ENCODE measurements around the gene FABP7. TPM values are rescaled to one million over a fixed set of nuclear protein-coding genes. Genes with fewer than 3 reads are reported as not detected.

The FABP7 gene
- total RNA-seq, 2 donors from 2014 or later, result not detected

GRCh38 chr6:122790028-122790422 is 10.5 kb downstream of the FABP7 start:
- intact Hi-C loops (cut with DNase I), result no loop called here
- no peak for DNase-seq (ENCODE audit: low spot score)

- intact Hi-C loops (cut with DNase I), result no loop called here
Observed at GRCh38 chr6:122790423-122791309, 11.2 kb downstream of the FABP7 start.

GRCh38 chr6:122791310-122791679 is 11.8 kb downstream of the FABP7 start:
- intact Hi-C loops (cut with DNase I), result no loop called here

More at GRCh38 chr6:122790423-122791309, 11.2 kb downstream of the FABP7 start:
- no peak for DNase-seq (ENCODE audit: low spot score)

GRCh38 chr6:122792766-122793165 is 13.2 kb downstream of the FABP7 start:
- DNase-seq (ENCODE audit: low spot score), result no peak
- intact Hi-C loops (cut with DNase I), result no loop called here

More at GRCh38 chr6:122791310-122791679, 11.8 kb downstream of the FABP7 start:
- no peak for DNase-seq (ENCODE audit: low spot score)

DNA sequence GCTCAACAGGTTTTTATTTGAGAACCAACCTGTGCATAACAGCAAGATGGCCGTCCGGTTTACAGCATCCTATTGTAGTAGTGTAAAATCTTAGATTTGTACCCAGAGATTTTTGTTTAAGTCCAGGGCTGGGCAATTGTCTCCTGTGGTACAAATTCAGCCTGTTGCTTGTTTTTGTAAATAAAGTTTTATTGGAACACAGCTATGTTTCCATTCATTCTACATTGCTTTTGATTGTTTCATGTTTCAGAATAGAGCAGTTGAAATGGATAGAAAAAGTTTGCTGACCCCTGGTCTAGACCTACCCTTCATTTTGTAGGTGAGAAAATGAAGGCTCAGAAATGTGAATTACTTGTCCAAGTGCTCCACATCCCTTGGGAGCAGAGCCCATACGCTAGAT is 18.0 kb downstream of the FABP7 start:
- intact Hi-C loops (cut with DNase I), result no loop called here
- no peak for DNase-seq (ENCODE audit: low spot score)

- no peak for DNase-seq (ENCODE audit: low spot score)
- intact Hi-C loops (cut with DNase I), result no loop called here
Observed at GRCh38 chr6:122798099-122798641, 18.7 kb downstream of the FABP7 start.

GRCh38 chr6:122799140-122799745 is 19.7 kb downstream of the FABP7 start:
- no peak for DNase-seq (ENCODE audit: low spot score)
- intact Hi-C loops (cut with DNase I), result no loop called here

- intact Hi-C loops (cut with DNase I), result loop anchor here in 1 of 2 donors (5.0 kb wide), 1 partner anchor 1412 kb away; no protein-coding TSS in a partner anchor
- no peak for DNase-seq (ENCODE audit: low spot score)
Observed at GRCh38 chr6:122799916-122800686, 20.6 kb downstream of the FABP7 start.

- intact Hi-C loops (cut with DNase I), result loop anchor here in 1 of 2 donors (5.0 kb wide), 1 partner anchor 1411 kb away; no protein-coding TSS in a partner anchor
- DNase-seq (ENCODE audit: low spot score), result no peak
Observed at GRCh38 chr6:122800906-122801305, 21.4 kb downstream of the FABP7 start.

DNA sequence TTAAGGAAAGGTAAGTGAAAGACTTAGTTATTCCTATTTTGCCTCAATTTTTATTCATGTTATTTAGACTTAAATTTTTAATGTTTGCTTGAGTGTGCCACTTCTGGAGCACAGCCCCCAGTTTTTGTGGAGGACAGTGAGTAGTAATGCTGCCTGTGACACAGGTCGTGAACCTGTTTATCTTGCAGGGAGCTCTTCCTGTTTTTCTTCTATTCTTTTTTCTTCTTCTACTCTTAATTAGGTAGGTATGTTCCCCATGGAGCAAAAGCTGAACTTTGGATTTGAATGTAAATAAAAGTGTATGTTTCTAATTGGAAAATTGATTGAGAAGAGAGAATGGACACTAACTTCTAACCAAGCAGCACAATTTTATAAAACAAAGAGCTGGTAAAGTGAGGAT is 21.9 kb downstream of the FABP7 start:
- no peak for DNase-seq (ENCODE audit: low spot score)
- intact Hi-C loops (cut with DNase I), result loop anchor here in 1 of 2 donors (5.0 kb wide), 1 partner anchor 1411 kb away; no protein-coding TSS in a partner anchor

GRCh38 chr6:122803171-122803661 is 23.7 kb downstream of the FABP7 start:
- DNase-seq (ENCODE audit: low spot score), result no peak
- intact Hi-C loops (cut with DNase I), result loop anchor here in 1 of 2 donors (5.0 kb wide), 1 partner anchor 1409 kb away; no protein-coding TSS in a partner anchor

DNA sequence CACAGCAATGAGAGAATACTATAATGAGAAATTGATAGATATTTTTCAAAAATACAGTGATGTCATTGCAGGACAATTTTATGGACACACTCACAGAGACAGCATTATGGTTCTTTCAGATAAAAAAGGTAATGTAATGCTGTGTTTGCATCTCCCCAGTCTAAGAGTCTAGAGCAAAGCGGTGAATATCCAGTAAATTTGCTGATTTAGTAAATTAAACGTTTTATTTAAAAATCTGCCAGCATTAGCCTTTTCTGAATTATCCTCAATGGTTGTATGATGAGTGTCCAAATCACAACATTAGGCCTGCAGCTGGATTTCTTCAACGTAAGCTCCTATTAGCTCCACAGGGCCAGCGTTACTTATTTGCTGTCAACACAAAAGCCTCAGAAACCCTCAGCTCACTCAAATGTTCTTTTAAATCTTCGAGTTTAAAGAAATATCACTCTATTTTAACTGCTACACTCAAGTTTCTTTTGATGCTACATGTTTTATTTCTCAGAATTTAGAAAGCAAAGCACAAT is 25.5 kb downstream of the FABP7 start:
- intact Hi-C loops (cut with DNase I), result loop anchor here in 1 of 2 donors (5.0 kb wide), 1 partner anchor 1407 kb away; no protein-coding TSS in a partner anchor
- DNase-seq (ENCODE audit: low spot score), result no peak

GRCh38 chr6:122806291-122806690 is 26.8 kb downstream of the FABP7 start:
- DNase-seq (ENCODE audit: low spot score), result no peak
- intact Hi-C loops (cut with DNase I), result no loop called here

GRCh38 chr6:122808121-122808885 is 28.8 kb downstream of the FABP7 start:
- intact Hi-C loops (cut with DNase I), result no loop called here
- no peak for DNase-seq (ENCODE audit: low spot score)

GRCh38 chr6:122809001-122809400 is 29.5 kb downstream of the FABP7 start:
- intact Hi-C loops (cut with DNase I), result no loop called here
- DNase-seq (ENCODE audit: low spot score), result no peak

DNA sequence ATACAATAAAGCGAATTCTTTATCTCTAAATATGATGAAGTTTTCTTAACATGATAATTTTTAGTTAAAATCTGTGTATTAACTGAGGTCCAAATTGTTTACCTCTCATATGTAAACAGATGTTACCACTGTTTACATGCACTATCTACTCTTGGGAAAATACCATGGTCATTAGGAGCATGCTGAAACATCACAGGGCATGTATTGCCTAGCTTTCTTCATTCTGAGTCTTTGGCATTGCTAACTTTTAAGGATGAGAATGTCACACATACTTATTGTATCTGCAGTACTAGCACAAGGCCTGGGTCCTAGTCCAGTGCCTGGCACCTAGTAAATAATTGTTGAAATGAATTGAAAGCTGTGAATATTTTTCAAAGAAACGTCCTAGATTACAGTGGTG is 30.2 kb downstream of the FABP7 start:
- intact Hi-C loops (cut with DNase I), result no loop called here

GRCh38 chr6:122810189-122810588 is 30.7 kb downstream of the FABP7 start:
- intact Hi-C loops (cut with DNase I), result no loop called here

More for the DNA sequence above, 30.2 kb downstream of the FABP7 start:
- DNase-seq (ENCODE audit: low spot score), result no peak

GRCh38 chr6:122817358-122817757 is 37.8 kb downstream of the FABP7 start:
- intact Hi-C loops (cut with DNase I), result no loop called here
- no peak for DNase-seq (ENCODE audit: low spot score)

More at GRCh38 chr6:122810189-122810588, 30.7 kb downstream of the FABP7 start:
- no peak for DNase-seq (ENCODE audit: low spot score)

Measured in posterior vena cava (tissue), 2 donors.